ENCODE data around the gene SEPTIN8. TPM values are rescaled to one million over a fixed set of nuclear protein-coding genes. Genes with fewer than 3 reads are reported as not detected.
A peak's percentile ranks its signal among the peaks of the same experiment; 100 is the strongest.

The SEPTIN8 gene
- 20.4 and 21.4 TPM in 2 replicates for total RNA-seq (2014; rRNA removed; shearing (Covaris generic))
- polyA plus RNA-seq (2015; cell fraction: cytosol; rRNA removed) = 21.1 and 25.9 TPM in 2 replicates
- polyA plus RNA-seq (2015; cell fraction: nucleus; rRNA removed) = 104 and 119 TPM in 2 replicates

GRCh38 chr5:132777209-132778069 lies at the start of gene SEPTIN8:
Gene SEPTIN8, minus strand, starts transcription at chr5:132777239. Its CDS starts 102 bp downstream, at chr5:132777137.
- in situ Hi-C loops (cut with HindIII; ENCODE audit: low pct_unique_long_range_greater_than_20kb, low sequenced_read_pairs) = no loop called here

GRCh38 chr5:132826424-132827082 lies 49.5 kb upstream of the SEPTIN8 start:
- in situ Hi-C loops (cut with HindIII; ENCODE audit: low pct_unique_long_range_greater_than_20kb, low sequenced_read_pairs) = no loop called here
- DNase-seq (ENCODE audit: low read depth, low spot score) = no peak

More at GRCh38 chr5:132777209-132778069, at the start of gene SEPTIN8:
- peak; percentile 22 for DNase-seq (ENCODE audit: low read depth, low spot score)

GRCh38 chr5:132825834-132826391 lies 48.9 kb upstream of the SEPTIN8 start:
- in situ Hi-C loops (cut with HindIII; ENCODE audit: low pct_unique_long_range_greater_than_20kb, low sequenced_read_pairs) = no loop called here
- no peak for DNase-seq (ENCODE audit: low read depth, low spot score)

- in situ Hi-C loops (cut with HindIII; ENCODE audit: low pct_unique_long_range_greater_than_20kb, low sequenced_read_pairs) = no loop called here
- no peak for DNase-seq (ENCODE audit: low read depth, low spot score)
Measured at GRCh38 chr5:132825033-132825833, 48.2 kb upstream of the SEPTIN8 start.

GRCh38 chr5:132824426-132824825 lies 47.4 kb upstream of the SEPTIN8 start:
- no peak for DNase-seq (ENCODE audit: low read depth, low spot score)
- in situ Hi-C loops (cut with HindIII; ENCODE audit: low pct_unique_long_range_greater_than_20kb, low sequenced_read_pairs) = no loop called here

GRCh38 chr5:132823481-132824050 lies 46.5 kb upstream of the SEPTIN8 start:
- in situ Hi-C loops (cut with HindIII; ENCODE audit: low pct_unique_long_range_greater_than_20kb, low sequenced_read_pairs) = no loop called here
- DNase-seq (ENCODE audit: low read depth, low spot score) = no peak

GRCh38 chr5:132822650-132823480 lies 45.8 kb upstream of the SEPTIN8 start:
- DNase-seq (ENCODE audit: low read depth, low spot score) = no peak
- in situ Hi-C loops (cut with HindIII; ENCODE audit: low pct_unique_long_range_greater_than_20kb, low sequenced_read_pairs) = no loop called here

GRCh38 chr5:132821791-132822190 lies 44.8 kb upstream of the SEPTIN8 start:
- in situ Hi-C loops (cut with HindIII; ENCODE audit: low pct_unique_long_range_greater_than_20kb, low sequenced_read_pairs) = no loop called here
- peak; percentile 36 for DNase-seq (ENCODE audit: low read depth, low spot score)

- in situ Hi-C loops (cut with HindIII; ENCODE audit: low pct_unique_long_range_greater_than_20kb, low sequenced_read_pairs) = no loop called here
- no peak for DNase-seq (ENCODE audit: low read depth, low spot score)
Measured at GRCh38 chr5:132821350-132821749, 44.3 kb upstream of the SEPTIN8 start.

GRCh38 chr5:132820162-132820754 lies 43.2 kb upstream of the SEPTIN8 start:
- in situ Hi-C loops (cut with HindIII; ENCODE audit: low pct_unique_long_range_greater_than_20kb, low sequenced_read_pairs) = no loop called here
- peak; percentile 92 for DNase-seq (ENCODE audit: low read depth, low spot score)

- in situ Hi-C loops (cut with HindIII; ENCODE audit: low pct_unique_long_range_greater_than_20kb, low sequenced_read_pairs) = no loop called here
- no peak for DNase-seq (ENCODE audit: low read depth, low spot score)
Measured at GRCh38 chr5:132819468-132819867, 42.4 kb upstream of the SEPTIN8 start.

- in situ Hi-C loops (cut with HindIII; ENCODE audit: low pct_unique_long_range_greater_than_20kb, low sequenced_read_pairs) = no loop called here
- DNase-seq (ENCODE audit: low read depth, low spot score) = no peak
Measured at GRCh38 chr5:132817011-132817410, 40.0 kb upstream of the SEPTIN8 start.

- no peak for DNase-seq (ENCODE audit: low read depth, low spot score)
- in situ Hi-C loops (cut with HindIII; ENCODE audit: low pct_unique_long_range_greater_than_20kb, low sequenced_read_pairs) = no loop called here
Measured at GRCh38 chr5:132816554-132816953, 39.5 kb upstream of the SEPTIN8 start.

- in situ Hi-C loops (cut with HindIII; ENCODE audit: low pct_unique_long_range_greater_than_20kb, low sequenced_read_pairs) = no loop called here
- DNase-seq (ENCODE audit: low read depth, low spot score) = no peak
Measured at GRCh38 chr5:132816083-132816482, 39.0 kb upstream of the SEPTIN8 start.

GRCh38 chr5:132815454-132815853 lies 38.4 kb upstream of the SEPTIN8 start:
- in situ Hi-C loops (cut with HindIII; ENCODE audit: low pct_unique_long_range_greater_than_20kb, low sequenced_read_pairs) = no loop called here
- no peak for DNase-seq (ENCODE audit: low read depth, low spot score)
